Activated naive CD8-positive, alpha-beta T cell (primary cell): ENCODE data around the gene PHF21B.
"Not testable (repeated sequence)": the region's sequence is repeated elsewhere in the genome, so short reads cannot be mapped to it uniquely, and the experiment has no call there.

Experiments used
- H3K27ac Mint-ChIP-seq: one replicate; pipeline ENCODE4 v1.8.0; 2021; ENCODE audit warnings: mixed read lengths
- H3K27me3 Mint-ChIP-seq: one replicate; pipeline ENCODE4 v1.8.0; 2021; ENCODE audit warnings: mixed read lengths
- H3K36me3 Mint-ChIP-seq: one replicate; pipeline ENCODE4 v1.8.0; 2021; ENCODE audit warnings: mixed read lengths
- H3K4me1 Mint-ChIP-seq: one replicate; pipeline ENCODE4 v1.8.0; 2021; ENCODE audit warnings: low read depth, mixed read lengths
- H3K4me3 Mint-ChIP-seq: one replicate; pipeline ENCODE4 v1.8.0; 2021; ENCODE audit warnings: mild to moderate bottlenecking, mixed read lengths
- H3K9me3 Mint-ChIP-seq: one replicate; pipeline ENCODE4 v1.8.0; 2021; ENCODE audit warnings: low read depth, mixed read lengths

The PHF21B gene

GRCh38 chr22:44869196-44869595 lies 140.6 kb downstream of the PHF21B start:
- no peaks in the 10 kb centered on the region for H3K9me3 Mint-ChIP-seq
- no peaks in the 10 kb centered on the region for H3K4me1 Mint-ChIP-seq
- peaks cover 2% of the 10 kb centered on the region for H3K36me3 Mint-ChIP-seq
- H3K27me3 Mint-ChIP-seq, result peaks cover 6% of the 10 kb centered on the region
- no peak overlapping the region for H3K4me3 Mint-ChIP-seq
- H3K27ac Mint-ChIP-seq, result no peak overlapping the region

GRCh38 chr22:44865193-44866057 lies 144.4 kb downstream of the PHF21B start:
- Mint-ChIP-seq H3K9me3 (no peaks in the 10 kb centered on the region), H3K4me1 (no peaks in the 10 kb centered on the region), H3K4me3 (no peak overlapping the region), H3K27me3 (no peaks in the 10 kb centered on the region), H3K27ac (no peak overlapping the region), H3K36me3 (no peaks in the 10 kb centered on the region)

GRCh38 chr22:44862981-44863860 lies 146.6 kb downstream of the PHF21B start:
- H3K27me3 Mint-ChIP-seq, result no peaks in the 10 kb centered on the region
- H3K4me3 Mint-ChIP-seq, result no peak overlapping the region
- H3K4me1 Mint-ChIP-seq, result no peaks in the 10 kb centered on the region
- no peak overlapping the region for H3K27ac Mint-ChIP-seq
- no peaks in the 10 kb centered on the region for H3K36me3 Mint-ChIP-seq
- H3K9me3 Mint-ChIP-seq, result no peaks in the 10 kb centered on the region

- no peaks in the 10 kb centered on the region for H3K27me3 Mint-ChIP-seq
- no peak overlapping the region for H3K27ac Mint-ChIP-seq
- H3K4me1 Mint-ChIP-seq, result no peaks in the 10 kb centered on the region
- H3K9me3 Mint-ChIP-seq, result no peaks in the 10 kb centered on the region
- H3K36me3 Mint-ChIP-seq, result no peaks in the 10 kb centered on the region
- H3K4me3 Mint-ChIP-seq, result no peak overlapping the region
Measured at GRCh38 chr22:44862281-44862680, 147.5 kb downstream of the PHF21B start.

- Mint-ChIP-seq H3K4me1 (no peaks in the 10 kb centered on the region), H3K27me3 (no peaks in the 10 kb centered on the region), H3K27ac (no peak overlapping the region), H3K4me3 (no peak overlapping the region), H3K36me3 (no peaks in the 10 kb centered on the region), H3K9me3 (no peaks in the 10 kb centered on the region)
Measured at GRCh38 chr22:44861245-44861644, 148.6 kb downstream of the PHF21B start.

GRCh38 chr22:44860311-44860710 lies 149.5 kb downstream of the PHF21B start:
- no peaks in the 10 kb centered on the region for H3K9me3 Mint-ChIP-seq
- H3K4me1 Mint-ChIP-seq, result no peaks in the 10 kb centered on the region
- H3K4me3 Mint-ChIP-seq, result no peak overlapping the region
- H3K27ac Mint-ChIP-seq, result no peak overlapping the region
- no peaks in the 10 kb centered on the region for H3K27me3 Mint-ChIP-seq
- H3K36me3 Mint-ChIP-seq, result no peaks in the 10 kb centered on the region

- Mint-ChIP-seq H3K4me1 (no peaks in the 10 kb centered on the region), H3K9me3 (no peaks in the 10 kb centered on the region), H3K36me3 (no peaks in the 10 kb centered on the region), H3K4me3 (no peak overlapping the region), H3K27me3 (no peaks in the 10 kb centered on the region), H3K27ac (no peak overlapping the region)
Measured at GRCh38 chr22:44859641-44860040, 150.2 kb downstream of the PHF21B start.

GRCh38 chr22:44858819-44859218 lies 151.0 kb downstream of the PHF21B start:
- not testable (repeated sequence) for H3K4me1 Mint-ChIP-seq, H3K27me3 Mint-ChIP-seq, H3K4me3 Mint-ChIP-seq, H3K9me3 Mint-ChIP-seq, H3K27ac Mint-ChIP-seq, H3K36me3 Mint-ChIP-seq

- no peak overlapping the region for H3K4me3 Mint-ChIP-seq
- peak overlapping the region; percentile 47 for H3K27ac Mint-ChIP-seq
- H3K9me3 Mint-ChIP-seq, result no peaks in the 10 kb centered on the region
- H3K4me1 Mint-ChIP-seq, result peaks cover 1% of the 10 kb centered on the region
- no peaks in the 10 kb centered on the region for H3K27me3 Mint-ChIP-seq
- no peaks in the 10 kb centered on the region for H3K36me3 Mint-ChIP-seq
Measured at GRCh38 chr22:44855855-44856254, 153.9 kb downstream of the PHF21B start.

- not testable (repeated sequence) for H3K9me3 Mint-ChIP-seq, H3K27me3 Mint-ChIP-seq, H3K27ac Mint-ChIP-seq, H3K4me3 Mint-ChIP-seq, H3K36me3 Mint-ChIP-seq, H3K4me1 Mint-ChIP-seq
Measured at GRCh38 chr22:44854641-44855040, 155.2 kb downstream of the PHF21B start.

GRCh38 chr22:44850946-44851345 lies 158.9 kb downstream of the PHF21B start:
- Mint-ChIP-seq H3K36me3 (no peaks in the 10 kb centered on the region), H3K27me3 (no peaks in the 10 kb centered on the region), H3K4me3 (no peak overlapping the region), H3K9me3 (no peaks in the 10 kb centered on the region), H3K27ac (peak overlapping the region; percentile 43), H3K4me1 (peaks cover 1% of the 10 kb centered on the region)

- H3K27me3 Mint-ChIP-seq, result no peaks in the 10 kb centered on the region
- no peak overlapping the region for H3K27ac Mint-ChIP-seq
- H3K4me1 Mint-ChIP-seq, result peaks cover 1% of the 10 kb centered on the region
- H3K4me3 Mint-ChIP-seq, result no peak overlapping the region
- no peaks in the 10 kb centered on the region for H3K36me3 Mint-ChIP-seq
- no peaks in the 10 kb centered on the region for H3K9me3 Mint-ChIP-seq
Measured at GRCh38 chr22:44848791-44849420, 160.9 kb downstream of the PHF21B start.

GRCh38 chr22:44848296-44848741 lies 161.5 kb downstream of the PHF21B start:
- no peaks in the 10 kb centered on the region for H3K36me3 Mint-ChIP-seq
- H3K4me3 Mint-ChIP-seq, result no peak overlapping the region
- no peak overlapping the region for H3K27ac Mint-ChIP-seq
- H3K27me3 Mint-ChIP-seq, result no peaks in the 10 kb centered on the region
- no peaks in the 10 kb centered on the region for H3K9me3 Mint-ChIP-seq
- peaks cover 1% of the 10 kb centered on the region for H3K4me1 Mint-ChIP-seq

GRCh38 chr22:44847892-44848291 lies 161.9 kb downstream of the PHF21B start:
- Mint-ChIP-seq H3K27me3 (no peaks in the 10 kb centered on the region), H3K4me1 (no peaks in the 10 kb centered on the region), H3K4me3 (no peak overlapping the region)

GRCh38 chr22:44847380-44847779 lies 162.4 kb downstream of the PHF21B start:
- Mint-ChIP-seq H3K27ac (no peak overlapping the region), H3K36me3 (no peaks in the 10 kb centered on the region), H3K27me3 (no peaks in the 10 kb centered on the region), H3K4me1 (no peaks in the 10 kb centered on the region), H3K9me3 (no peaks in the 10 kb centered on the region), H3K4me3 (no peak overlapping the region)

More at GRCh38 chr22:44847892-44848291, 161.9 kb downstream of the PHF21B start:
- Mint-ChIP-seq H3K27ac (no peak overlapping the region), H3K9me3 (no peaks in the 10 kb centered on the region), H3K36me3 (no peaks in the 10 kb centered on the region)
